ENCODE results near the gene TAF7L. TPM values are rescaled to one million over a fixed set of nuclear protein-coding genes. Genes with fewer than 3 reads are reported as not detected.

TAF7L gene
- total and polyA plus RNA-seq, 2 donors (not counting 3 experiments of a cell fraction or from before 2014, with no cell fraction given), result 0.70 to 1.8 TPM

- intact Hi-C loops (cut with micrococcal nuclease) (no loop called here), dilution Hi-C loops (cut with MboI; ENCODE audit: extremely low pct_ligation_motif_present, low sequenced_read_pairs) (no loop called here)
- Histone ChIP-seq H3K79me2 (ENCODE audit: control insufficient read depth, insufficient read depth, low read length) (no peaks in the 10 kb centered on the region), H3K9ac (replicated peaks; ENCODE audit: extremely low read depth, insufficient read depth, low read length) (no peak overlapping the region), H3K27ac (ENCODE audit: insufficient read depth, low read depth, low read length) (no peak overlapping the region), H3K36me3 (ENCODE audit: control insufficient read depth in 2 of 2, extremely low read depth in 1 of 2, insufficient read depth in 2 of 2, low read length in 2 of 2) (no peaks in the 10 kb centered on the region), H3K4me1 (ENCODE audit: control insufficient read depth, extremely low read depth, insufficient read depth, low read length) (no peaks in the 10 kb centered on the region), H3K4me3 (replicated peaks in 1 of 3; ENCODE audit: insufficient read depth in 1 of 3, low read depth in 1 of 3, low read length in 3 of 3) (no peak overlapping the region), H3K27me3 (ENCODE audit: control insufficient read depth in 2 of 2, insufficient read depth in 2 of 2, low read length in 2 of 2) (no peaks in the 10 kb centered on the region), H3K9me1 (replicated peaks; ENCODE audit: control insufficient read depth, extremely low read depth, insufficient read depth, low read length) (no peaks in the 10 kb centered on the region), H4K20me1 (replicated peaks; ENCODE audit: control insufficient read depth, extremely low read depth, insufficient read depth, low read length) (no peaks in the 10 kb centered on the region), H2AFZ (ENCODE audit: low read depth, low read length) (no peak overlapping the region), H3K9me3 (replicated peaks; ENCODE audit: control insufficient read depth, insufficient read depth, low read length) (no peaks in the 10 kb centered on the region), H3K4me2 (ENCODE audit: insufficient read depth, low read length) (no peak overlapping the region)
- POLR2A ChIA-PET, result no interaction called here
- BruUV-seq (replicated peaks), result no TSS peak
- CTCF ChIA-PET, result no interaction called here
- no peak for FAIRE-seq
- no peak for DNase-seq (ENCODE audit: low read depth, low spot score)
- no peak for TF ChIP-seq FOS (IDR thresholded peaks at IDR 0.05; ENCODE audit: borderline replicate concordance, insufficient read depth, low read length)
- TF ChIP-seq POLR2A (IDR thresholded peaks at IDR 0.05; ENCODE audit: low read depth, low read length), result no peak
- TF ChIP-seq POLR2AphosphoS5 (IDR thresholded peaks at IDR 0.05; ENCODE audit: insufficient read depth, low read depth, low read length), result no peak
- TF ChIP-seq CTCF (IDR thresholded peaks at IDR 0.05; ENCODE audit: extremely low read depth in 1 of 2, insufficient read depth in 1 of 2, low read depth in 1 of 2, low read length in 2 of 2), result no peak
- TF ChIP-seq MYC (IDR thresholded peaks at IDR 0.05; ENCODE audit: low read depth, low read length), result no peak
- TF ChIP-seq EZH2 (IDR thresholded peaks at IDR 0.05; ENCODE audit: borderline replicate concordance, low read depth, low read length, severe bottlenecking), result no peak
- no peak for TF ChIP-seq MAX (IDR thresholded peaks at IDR 0.05; ENCODE audit: insufficient read depth, insufficient read length)
- no peak for TF ChIP-seq JUN (IDR thresholded peaks at IDR 0.05; ENCODE audit: borderline replicate concordance, insufficient read depth, insufficient read length, low read depth)
- TF ChIP-seq GATA2 (IDR thresholded peaks at IDR 0.05; ENCODE audit: insufficient read depth, insufficient read length, low read depth, low read length), result no peak
These were observed 49.6 kb downstream of the TAF7L start for GRCh38 chrX:101241531-101241930.

Measured in endothelial cell of umbilical vein (primary cell).